ENCODE results near the gene GPRASP1. TPM values are rescaled to one million over a fixed set of nuclear protein-coding genes. Genes with fewer than 3 reads are reported as not detected.

The GPRASP1 gene
- total RNA-seq, 1 experiment from 2014 or later, result 3.2 TPM

DNA sequence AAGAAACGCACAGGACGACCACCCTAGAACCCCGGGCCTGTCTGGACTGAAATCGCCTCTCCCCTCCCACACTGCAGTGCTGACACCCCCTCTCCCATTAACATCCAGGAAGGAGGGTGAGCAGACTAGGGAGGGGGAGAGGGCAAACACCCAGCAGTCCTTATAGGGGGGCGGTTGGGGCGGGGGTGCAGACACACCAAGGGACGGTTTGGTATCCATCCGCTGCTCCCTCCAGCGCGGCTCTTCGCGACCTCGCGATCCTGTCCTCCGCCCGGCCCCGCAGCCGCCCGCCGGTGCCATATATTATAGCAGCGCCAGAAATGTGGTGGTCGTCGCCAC lies 411 bp upstream of the GPRASP1 start:
- Mint-ChIP-seq H3K27ac (no peak overlapping the region; a peak in 1 of 7 replicates), H3K27me3 (ENCODE audit: low read depth) (peaks cover 16% of the 10 kb centered on the region), H3K9me3 (peaks cover 70 to 75% of the 10 kb centered on the region in 2 experiments), H3K4me3 (peak overlapping the region; percentile 79 to 89; a peak in 4 of 5 replicates), H3K4me1 (peaks cover 5 to 6% of the 10 kb centered on the region in 2 experiments; a peak in 3 of 4 replicates), H3K36me3 (ENCODE audit: insufficient read depth in 1 of 3, low read depth in 3 of 3) (peaks cover 11 to 19% (median 12%) of the 10 kb centered on the region in 3 experiments; a peak in 6 of 7 replicates)
- Histone ChIP-seq H2BK5ac (ENCODE audit: insufficient read length, low read length) (no peak overlapping the region), H2AFZ (ENCODE audit: low read length) (no peak overlapping the region), H3K27me3 (ENCODE audit: insufficient read depth, low read length) (no peaks in the 10 kb centered on the region), H4K5ac (ENCODE audit: insufficient read length, low read depth, low read length) (no peak overlapping the region), H3K23ac (ENCODE audit: insufficient read length, low read depth, low read length) (no peak overlapping the region), H2BK120ac (ENCODE audit: low read depth, low read length, poor library complexity, severe bottlenecking) (no peak overlapping the region), H3K4me1 (ENCODE audit: insufficient read depth, low read length) (no peaks in the 10 kb centered on the region), H3K14ac (ENCODE audit: insufficient read depth, low read length) (no peak overlapping the region), H3T11ph (ENCODE audit: low read length) (no peak overlapping the region), H2AK5ac (ENCODE audit: insufficient read length, low read length) (no peak overlapping the region), H3K79me2 (ENCODE audit: insufficient read depth, low read length) (no peaks in the 10 kb centered on the region), H3K56ac (ENCODE audit: insufficient read length, low read depth, low read length) (no peak overlapping the region), H4K91ac (ENCODE audit: insufficient read length, low read depth, low read length) (no peak overlapping the region), H3K18ac (ENCODE audit: insufficient read length, low read depth, low read length) (no peak overlapping the region), H3K9me3 (ENCODE audit: control insufficient read depth, low read depth, low read length) (peaks cover 44% of the 10 kb centered on the region), H3K23me2 (ENCODE audit: insufficient read length, low read depth, low read length, poor library complexity, severe bottlenecking) (peaks cover 8% of the 10 kb centered on the region), H3K9ac (ENCODE audit: extremely low read depth, insufficient read length, low read length) (no peak overlapping the region), H2BK20ac (ENCODE audit: low read depth, low read length, poor library complexity, severe bottlenecking) (no peak overlapping the region), H3K27ac (ENCODE audit: insufficient read length, low read depth, low read length) (no peak overlapping the region), H4K20me1 (ENCODE audit: control insufficient read depth, insufficient read depth, insufficient read length) (no peaks in the 10 kb centered on the region), H3K79me1 (ENCODE audit: insufficient read depth, low read depth, low read length, poor library complexity, severe bottlenecking) (no peaks in the 10 kb centered on the region), H3K4me2 (ENCODE audit: insufficient read depth, insufficient read length, low read length) (no peak overlapping the region), H2BK12ac (ENCODE audit: insufficient read length, low read depth, low read length) (no peak overlapping the region), H2BK15ac (ENCODE audit: low read depth, low read length) (no peak overlapping the region), H3K4ac (ENCODE audit: low read depth, low read length) (no peak overlapping the region), H4K8ac (replicated peaks; ENCODE audit: insufficient read length, low read depth, low read length) (no peak overlapping the region)
- TF ChIP-seq, protein P1, sequence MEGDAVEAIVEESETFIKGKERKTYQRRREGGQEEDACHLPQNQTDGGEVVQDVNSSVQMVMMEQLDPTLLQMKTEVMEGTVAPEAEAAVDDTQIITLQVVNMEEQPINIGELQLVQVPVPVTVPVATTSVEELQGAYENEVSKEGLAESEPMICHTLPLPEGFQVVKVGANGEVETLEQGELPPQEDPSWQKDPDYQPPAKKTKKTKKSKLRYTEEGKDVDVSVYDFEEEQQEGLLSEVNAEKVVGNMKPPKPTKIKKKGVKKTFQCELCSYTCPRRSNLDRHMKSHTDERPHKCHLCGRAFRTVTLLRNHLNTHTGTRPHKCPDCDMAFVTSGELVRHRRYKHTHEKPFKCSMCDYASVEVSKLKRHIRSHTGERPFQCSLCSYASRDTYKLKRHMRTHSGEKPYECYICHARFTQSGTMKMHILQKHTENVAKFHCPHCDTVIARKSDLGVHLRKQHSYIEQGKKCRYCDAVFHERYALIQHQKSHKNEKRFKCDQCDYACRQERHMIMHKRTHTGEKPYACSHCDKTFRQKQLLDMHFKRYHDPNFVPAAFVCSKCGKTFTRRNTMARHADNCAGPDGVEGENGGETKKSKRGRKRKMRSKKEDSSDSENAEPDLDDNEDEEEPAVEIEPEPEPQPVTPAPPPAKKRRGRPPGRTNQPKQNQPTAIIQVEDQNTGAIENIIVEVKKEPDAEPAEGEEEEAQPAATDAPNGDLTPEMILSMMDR (conservative IDR thresholded peaks at IDR 0.05), result no peak
- no peak for DNase-seq
- no CpG with 5 or more reads among the region's 23 CpGs for WGBS (ENCODE audit: extremely low coverage, insufficient read length, low lambda C conversion rate)

All from H9 (cell line).